SK-N-MC (cell line): ENCODE measurements around the gene GRAMD4.

Experiments used
- EZH2 ChIP-seq: fragments of 200-600 bp; sonication (generic); IDR thresholded peaks from one replicate; pipeline ENCODE4 v1.6.1; 2017; ENCODE audit warnings: antibody characterized with exemption
- FOXP2 ChIP-seq: optimal IDR thresholded peaks from 2 replicates; pipeline ENCODE3; 2011; ENCODE audit warnings: mild to moderate bottlenecking, moderate library complexity; ENCODE audit not compliant: insufficient read depth; ENCODE audit errors: extremely low read length, control extremely low read depth
- POLR2AphosphoS5 ChIP-seq: IDR thresholded peaks from 2 replicates; pipeline ENCODE4 v1.6.1; 2012; ENCODE audit warnings: mild to moderate bottlenecking, low read depth, low read length, borderline replicate concordance

DNA sequence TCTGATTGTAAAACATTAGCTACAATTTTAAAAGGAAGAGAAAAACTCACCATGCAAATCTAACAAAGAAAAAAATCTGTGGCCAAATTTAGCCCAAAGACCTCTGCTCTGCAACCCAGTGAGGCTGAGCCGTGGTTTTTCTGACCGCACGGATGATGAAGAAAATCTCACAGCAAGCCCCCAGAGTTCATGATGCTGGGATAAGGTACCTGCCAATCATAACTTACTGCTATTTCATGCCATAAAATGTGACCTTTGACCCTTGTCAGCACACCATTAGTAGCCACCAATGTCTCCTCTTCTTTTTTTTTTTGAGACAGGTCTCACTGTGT lies 106.8 kb downstream of the GRAMD4 start:
- TF ChIP-seq EZH2 (no peak), POLR2AphosphoS5 (no peak), FOXP2 (no peak)
